ENCODE results near the gene LRRC71. TPM values are rescaled to one million over a fixed set of nuclear protein-coding genes. Genes with fewer than 3 reads are reported as not detected.

The LRRC71 gene
- total RNA-seq, 1 experiment from 2014 or later = not detected

GRCh38 chr1:156880473-156880872 lies 40.0 kb upstream of the LRRC71 start:
- BruUV-seq (replicated peaks) = no TSS peak
- TF ChIP-seq CTCF (IDR thresholded peaks at IDR 0.05; ENCODE audit: unreplicated experiment) = no peak
- H3K36me3 Mint-ChIP-seq (ENCODE audit: insufficient read depth, unreplicated experiment) = no peaks in the 10 kb centered on the region
- DNase-seq = no peak
- H3K27me3 Mint-ChIP-seq (ENCODE audit: unreplicated experiment) = peaks cover 98% of the 10 kb centered on the region
- no peak overlapping the region for H3K27ac Mint-ChIP-seq (ENCODE audit: unreplicated experiment)
- H3K4me3 Mint-ChIP-seq (ENCODE audit: low read depth, unreplicated experiment) = no peak overlapping the region
- H3K9me3 Mint-ChIP-seq (ENCODE audit: low read depth, unreplicated experiment) = no peaks in the 10 kb centered on the region
- CTCF ChIA-PET = interaction anchor here (0.6 to 1.3 kb wide), 2 partner anchors 47 to 319 kb away, joined by 3 read pairs; no protein-coding TSS in a partner anchor
- no peaks in the 10 kb centered on the region for H3K4me1 Mint-ChIP-seq (ENCODE audit: low read depth, unreplicated experiment)
- intact Hi-C loops (cut with micrococcal nuclease; ENCODE audit: unreplicated experiment) = no loop called here

- intact Hi-C loops (cut with micrococcal nuclease; ENCODE audit: unreplicated experiment) = no loop called here
- H3K4me3 Mint-ChIP-seq (ENCODE audit: low read depth, unreplicated experiment) = no peak overlapping the region
- no peak for TF ChIP-seq CTCF (IDR thresholded peaks at IDR 0.05; ENCODE audit: unreplicated experiment)
- BruUV-seq (replicated peaks) = no TSS peak
- H3K27ac Mint-ChIP-seq (ENCODE audit: unreplicated experiment) = no peak overlapping the region
- CTCF ChIA-PET = interaction anchor here (0.9 to 1.3 kb wide), 2 partner anchors 9 to 47 kb away, joined by 3 read pairs; no protein-coding TSS in a partner anchor
- H3K4me1 Mint-ChIP-seq (ENCODE audit: low read depth, unreplicated experiment) = no peaks in the 10 kb centered on the region
- no peak for DNase-seq
- H3K9me3 Mint-ChIP-seq (ENCODE audit: low read depth, unreplicated experiment) = no peaks in the 10 kb centered on the region
- H3K27me3 Mint-ChIP-seq (ENCODE audit: unreplicated experiment) = peaks cover 100% of the 10 kb centered on the region
- H3K36me3 Mint-ChIP-seq (ENCODE audit: insufficient read depth, unreplicated experiment) = no peaks in the 10 kb centered on the region
Observed at GRCh38 chr1:156881101-156881500, 39.3 kb upstream of the LRRC71 start.

GRCh38 chr1:156881663-156882062 lies 38.8 kb upstream of the LRRC71 start:
- H3K27me3 Mint-ChIP-seq (ENCODE audit: unreplicated experiment) = peaks cover 100% of the 10 kb centered on the region
- CTCF ChIA-PET = interaction anchor here (0.9 to 1.3 kb wide), 2 partner anchors 9 to 46 kb away, joined by 3 read pairs; no protein-coding TSS in a partner anchor
- no peak overlapping the region for H3K4me3 Mint-ChIP-seq (ENCODE audit: low read depth, unreplicated experiment)

GRCh38 chr1:156882543-156882942 lies 37.9 kb upstream of the LRRC71 start:
- intact Hi-C loops (cut with micrococcal nuclease; ENCODE audit: unreplicated experiment) = no loop called here
- BruUV-seq (replicated peaks) = no TSS peak

More at GRCh38 chr1:156881663-156882062, 38.8 kb upstream of the LRRC71 start:
- BruUV-seq (replicated peaks) = no TSS peak
- no peak for TF ChIP-seq CTCF (IDR thresholded peaks at IDR 0.05; ENCODE audit: unreplicated experiment)
- intact Hi-C loops (cut with micrococcal nuclease; ENCODE audit: unreplicated experiment) = no loop called here
- DNase-seq = no peak
- H3K9me3 Mint-ChIP-seq (ENCODE audit: low read depth, unreplicated experiment) = no peaks in the 10 kb centered on the region
- no peak overlapping the region for H3K27ac Mint-ChIP-seq (ENCODE audit: unreplicated experiment)
- H3K4me1 Mint-ChIP-seq (ENCODE audit: low read depth, unreplicated experiment) = no peaks in the 10 kb centered on the region
- H3K36me3 Mint-ChIP-seq (ENCODE audit: insufficient read depth, unreplicated experiment) = no peaks in the 10 kb centered on the region

More at GRCh38 chr1:156882543-156882942, 37.9 kb upstream of the LRRC71 start:
- H3K9me3 Mint-ChIP-seq (ENCODE audit: low read depth, unreplicated experiment) = no peaks in the 10 kb centered on the region
- no peak for TF ChIP-seq CTCF (IDR thresholded peaks at IDR 0.05; ENCODE audit: unreplicated experiment)
- no peaks in the 10 kb centered on the region for H3K36me3 Mint-ChIP-seq (ENCODE audit: insufficient read depth, unreplicated experiment)
- no peak for DNase-seq
- H3K27me3 Mint-ChIP-seq (ENCODE audit: unreplicated experiment) = peaks cover 100% of the 10 kb centered on the region
- CTCF ChIA-PET = no interaction called here
- H3K4me3 Mint-ChIP-seq (ENCODE audit: low read depth, unreplicated experiment) = no peak overlapping the region
- H3K27ac Mint-ChIP-seq (ENCODE audit: unreplicated experiment) = no peak overlapping the region
- no peaks in the 10 kb centered on the region for H3K4me1 Mint-ChIP-seq (ENCODE audit: low read depth, unreplicated experiment)

Measured in Calu3 (cell line).